ENCODE measurements around the gene DDN. TPM values are rescaled to one million over a fixed set of nuclear protein-coding genes. Genes with fewer than 3 reads are reported as not detected.

The DDN gene
- total and polyA plus RNA-seq, 10 of the 15 experiments (the other 5 are each of a cell fraction or from before 2014, with no cell fraction given): 0.10 to 13.4 (median 3.7) TPM

DNA sequence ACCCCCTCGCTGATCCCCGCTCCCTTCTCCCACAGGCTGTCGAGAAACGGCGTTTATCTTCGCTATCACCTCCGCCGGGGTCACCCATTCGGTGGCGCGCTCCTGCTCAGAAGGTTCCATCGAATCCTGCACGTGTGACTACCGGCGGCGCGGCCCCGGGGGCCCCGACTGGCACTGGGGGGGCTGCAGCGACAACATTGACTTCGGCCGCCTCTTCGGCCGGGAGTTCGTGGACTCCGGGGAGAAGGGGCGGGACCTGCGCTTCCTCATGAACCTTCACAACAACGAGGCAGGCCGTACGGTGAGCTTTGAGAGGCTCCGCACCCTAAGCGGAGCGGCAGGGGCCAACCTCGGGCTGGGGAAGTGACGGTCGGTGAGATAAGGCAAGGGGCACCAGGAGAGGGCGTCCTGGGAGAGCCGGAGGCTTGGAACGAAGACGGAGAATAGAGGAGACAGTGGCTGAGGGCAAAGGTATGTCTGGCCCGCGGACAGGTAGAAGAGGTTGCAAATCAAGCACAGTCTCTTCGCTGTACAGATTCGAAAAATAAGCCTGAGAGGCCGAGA, 18.7 kb downstream of the DDN start (continued):
- TF ChIP-seq ELK1 (IDR thresholded peaks at IDR 0.05; ENCODE audit: low read depth, low read length) (no peak), KAT2A (conservative IDR thresholded peaks at IDR 0.05; ENCODE audit: control insufficient read depth, low read depth, low read length) (no peak), ZNF687 (IDR thresholded peaks at IDR 0.05) (no peak), CHD4 (IDR thresholded peaks at IDR 0.05) (no peak), SUPT20H (IDR thresholded peaks at IDR 0.05; ENCODE audit: borderline replicate concordance, control insufficient read depth, low read depth, low read length) (no peak), ZBED1 (IDR thresholded peaks at IDR 0.05; ENCODE audit: borderline replicate concordance) (no peak), NFIC (IDR thresholded peaks at IDR 0.05; ENCODE audit: low read depth, low read length) (no peak), SUZ12 (IDR thresholded peaks at IDR 0.05; ENCODE audit: unreplicated experiment) (peak; percentile 89), FOS (IDR thresholded peaks at IDR 0.05; ENCODE audit: borderline replicate concordance, extremely low read depth, insufficient read length) (no peak)

Data from GM12878 (cell line).